ENCODE measurements around the gene ERAL1.

DNA sequence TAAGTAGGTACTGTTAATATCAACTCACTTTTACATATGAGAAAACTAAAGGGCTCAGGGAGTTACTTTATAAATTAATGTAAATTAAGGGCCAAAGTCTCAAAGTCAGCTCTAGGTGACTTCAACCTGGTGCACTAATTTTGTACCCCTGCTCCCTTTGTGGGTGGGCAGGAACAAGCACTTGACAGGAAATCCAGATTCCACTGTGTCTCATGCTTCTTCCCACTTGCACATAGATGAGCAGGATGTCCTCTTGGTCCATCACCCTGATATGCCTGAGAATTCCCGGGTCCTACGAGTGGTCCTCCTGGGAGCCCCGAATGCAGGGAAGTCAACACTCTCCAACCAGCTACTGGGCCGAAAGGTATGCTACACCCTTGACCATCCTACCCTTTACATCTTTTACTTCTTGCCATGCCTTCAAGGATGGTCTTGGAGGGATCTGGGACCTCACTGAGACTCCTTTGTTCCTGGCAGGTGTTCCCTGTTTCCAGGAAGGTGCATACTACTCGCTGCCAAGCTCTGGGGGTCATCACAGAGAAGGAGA is 1.3 kb downstream of the ERAL1 start:
- no peak for TF ChIP-seq EZH2 (IDR thresholded peaks at IDR 0.05; ENCODE audit: low read depth, low read length, severe bottlenecking)
- TF ChIP-seq, protein P1, sequence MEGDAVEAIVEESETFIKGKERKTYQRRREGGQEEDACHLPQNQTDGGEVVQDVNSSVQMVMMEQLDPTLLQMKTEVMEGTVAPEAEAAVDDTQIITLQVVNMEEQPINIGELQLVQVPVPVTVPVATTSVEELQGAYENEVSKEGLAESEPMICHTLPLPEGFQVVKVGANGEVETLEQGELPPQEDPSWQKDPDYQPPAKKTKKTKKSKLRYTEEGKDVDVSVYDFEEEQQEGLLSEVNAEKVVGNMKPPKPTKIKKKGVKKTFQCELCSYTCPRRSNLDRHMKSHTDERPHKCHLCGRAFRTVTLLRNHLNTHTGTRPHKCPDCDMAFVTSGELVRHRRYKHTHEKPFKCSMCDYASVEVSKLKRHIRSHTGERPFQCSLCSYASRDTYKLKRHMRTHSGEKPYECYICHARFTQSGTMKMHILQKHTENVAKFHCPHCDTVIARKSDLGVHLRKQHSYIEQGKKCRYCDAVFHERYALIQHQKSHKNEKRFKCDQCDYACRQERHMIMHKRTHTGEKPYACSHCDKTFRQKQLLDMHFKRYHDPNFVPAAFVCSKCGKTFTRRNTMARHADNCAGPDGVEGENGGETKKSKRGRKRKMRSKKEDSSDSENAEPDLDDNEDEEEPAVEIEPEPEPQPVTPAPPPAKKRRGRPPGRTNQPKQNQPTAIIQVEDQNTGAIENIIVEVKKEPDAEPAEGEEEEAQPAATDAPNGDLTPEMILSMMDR (IDR thresholded peaks at IDR 0.05; ENCODE audit: control extremely low read depth in 1 of 3, insufficient read depth in 1 of 3, low read depth in 1 of 3, low read length in 3 of 3): no peak
- no peak for TF ChIP-seq CEBPB (IDR thresholded peaks at IDR 0.05; ENCODE audit: low read depth, low read length)
- TF ChIP-seq, protein P2, sequence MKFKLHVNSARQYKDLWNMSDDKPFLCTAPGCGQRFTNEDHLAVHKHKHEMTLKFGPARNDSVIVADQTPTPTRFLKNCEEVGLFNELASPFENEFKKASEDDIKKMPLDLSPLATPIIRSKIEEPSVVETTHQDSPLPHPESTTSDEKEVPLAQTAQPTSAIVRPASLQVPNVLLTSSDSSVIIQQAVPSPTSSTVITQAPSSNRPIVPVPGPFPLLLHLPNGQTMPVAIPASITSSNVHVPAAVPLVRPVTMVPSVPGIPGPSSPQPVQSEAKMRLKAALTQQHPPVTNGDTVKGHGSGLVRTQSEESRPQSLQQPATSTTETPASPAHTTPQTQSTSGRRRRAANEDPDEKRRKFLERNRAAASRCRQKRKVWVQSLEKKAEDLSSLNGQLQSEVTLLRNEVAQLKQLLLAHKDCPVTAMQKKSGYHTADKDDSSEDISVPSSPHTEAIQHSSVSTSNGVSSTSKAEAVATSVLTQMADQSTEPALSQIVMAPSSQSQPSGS (IDR thresholded peaks at IDR 0.05; ENCODE audit: low read length): no peak
- TF ChIP-seq SP1 (IDR thresholded peaks at IDR 0.05; ENCODE audit: low read depth, low read length): no peak
- no peak for TF ChIP-seq BACH1 (IDR thresholded peaks at IDR 0.05; ENCODE audit: low read length)
- no peak for TF ChIP-seq BRCA1 (IDR thresholded peaks at IDR 0.05; ENCODE audit: low read depth, low read length)
- no peak for TF ChIP-seq GABPA (IDR thresholded peaks at IDR 0.05; ENCODE audit: borderline replicate concordance, insufficient read depth, low read length)
- TF ChIP-seq POLR2AphosphoS5 (IDR thresholded peaks at IDR 0.05; ENCODE audit: low read depth, low read length): no peak
- TF ChIP-seq NRF1 (IDR thresholded peaks at IDR 0.05; ENCODE audit: low read depth, low read length): no peak
- no peak for TF ChIP-seq JUND (IDR thresholded peaks at IDR 0.05; ENCODE audit: low read length)
- TF ChIP-seq POLR2A (IDR thresholded peaks at IDR 0.05; ENCODE audit: control extremely low read depth in 1 of 2, low read depth in 2 of 2, low read length in 2 of 2): no peak
- TF ChIP-seq RAD21 (IDR thresholded peaks at IDR 0.05 in 1 of 2, conservative IDR thresholded peaks at IDR 0.05 in 1 of 2; ENCODE audit: low read depth in 2 of 2, low read length in 2 of 2): no peak

Data from H1 (cell line).